A549 (cell line): Measurements from ENCODE around the gene SNF8. TPM values are rescaled to one million over a fixed set of nuclear protein-coding genes. Genes with fewer than 3 reads are reported as not detected.

ENCODE experiments used
- ATAC-seq, 2 experiments: fragments of 200-7000 bp in 1 of 2; fragments of >200 bp in 1 of 2; cut with Nextera tagmentation in 1 of 2; cut with Tn5 transposase in 1 of 2; 3 replicates each; pipeline versions ENCODE4 v1.8.0 to v1.9.1; 2018 to 2020; ENCODE audit warnings: mild to moderate bottlenecking in 1 of 2, moderate library complexity in 1 of 2
- CTCF ChIA-PET: fragments of 300-600 bp; sonication (Branson Sonifier 250); formaldehyde crosslinking; extraction: SDS; loops from one replicate; lab custom pipeline; 2021; ENCODE audit warnings: antibody characterized with exemption, inconsistent platforms; lab: Yijun Ruan, JAX
- POLR2A ChIA-PET: fragments of 350-600 bp; formaldehyde crosslinking; extraction: SDS; loops from one replicate; lab custom pipeline; 2021; ENCODE audit warnings: antibody characterized with exemption, inconsistent platforms; lab: Yijun Ruan, JAX
- DNase-seq, 2 experiments: peaks; one replicate each; pipeline versions ENCODE4 v3.0.0 to v3.0.0-alpha.2; 2011 to 2016; ENCODE audit warnings: low read depth in 1 of 2, low spot score in 1 of 2
- FAIRE-seq: peaks from 2 replicates; lab custom pipeline; 2011; peaks lifted over from hg19 to GRCh38; lab: Jason Lieb, UNC
- H3K27ac ChIP-seq, 2 experiments: fragments of >200 bp; sonication (Bioruptor Twin); formaldehyde crosslinking; 3 replicates each; pipeline ENCODE4 v1.5.1; 2016 to 2017
- H3K4me1 ChIP-seq: fragments of >200 bp; sonication (Bioruptor Twin); formaldehyde crosslinking; 3 replicates; pipeline ENCODE4 v1.6.1; 2016
- H3K4me2 ChIP-seq: fragments of >200 bp; sonication (Bioruptor Twin); formaldehyde crosslinking; 3 replicates; pipeline ENCODE4 v1.6.1; 2016
- H3K4me3 ChIP-seq: fragments of >200 bp; sonication (Bioruptor Twin); formaldehyde crosslinking; 3 replicates; pipeline ENCODE4 v1.5.1; 2016
- H3K9me3 ChIP-seq: fragments of >200 bp; sonication (Bioruptor Twin); formaldehyde crosslinking; 3 replicates; pipeline ENCODE4 v1.6.1; 2016
- CHD2 ChIP-seq: fragments of 150-350 bp; IDR thresholded peaks from 2 replicates; pipeline ENCODE4 v1.6.1; 2014; ENCODE audit warnings: low read length; ENCODE audit not compliant: partially characterized antibody
- EP300 ChIP-seq, 2 experiments: fragments of >200 bp; sonication (Bioruptor Twin); formaldehyde crosslinking; IDR thresholded peaks; 2 replicates in 1 of 2; 3 replicates in 1 of 2; pipeline ENCODE4 v1.6.1; 2016 to 2017
- ESRRA ChIP-seq: fragments of 150-350 bp; IDR thresholded peaks from 2 replicates; pipeline ENCODE4 v1.6.1; 2014; ENCODE audit warnings: mild to moderate bottlenecking, low read length, borderline replicate concordance
- FOSL2 ChIP-seq, 2 experiments: fragments of 450-650 bp in 1 of 2; fragments of >200 bp in 1 of 2; sonication (Bioruptor Twin) in 1 of 2; formaldehyde crosslinking; IDR thresholded peaks; 2 replicates each; pipeline versions ENCODE4 v1.5.0 to v1.6.1; 2016 to 2020; ENCODE audit warnings: mild to moderate bottlenecking in 1 of 2, moderate library complexity in 1 of 2
- HEYL ChIP-seq: fragments of 250-450 bp; sonication (Bioruptor Pico); IDR thresholded peaks from 2 replicates; pipeline ENCODE4 v1.8.0; 2021; ENCODE audit warnings: mild to moderate bottlenecking, moderate library complexity
- JUN ChIP-seq, 2 experiments: fragments of >200 bp; sonication (Bioruptor Twin); formaldehyde crosslinking; IDR thresholded peaks; 2 replicates in 1 of 2; 3 replicates in 1 of 2; pipeline ENCODE4 v1.6.1; 2016 to 2017
- MAFK ChIP-seq: fragments of 450-650 bp; IDR thresholded peaks from 2 replicates; pipeline ENCODE4 v1.6.1; 2014; ENCODE audit not compliant: partially characterized antibody
- NPAS2 ChIP-seq: fragments of 250-450 bp; sonication (Bioruptor Pico); IDR thresholded peaks from 2 replicates; pipeline ENCODE4 v1.8.0; 2022; ENCODE audit warnings: mild to moderate bottlenecking, moderate library complexity, borderline replicate concordance
- NR3C1 ChIP-seq: fragments of >200 bp; sonication (Bioruptor Twin); formaldehyde crosslinking; IDR thresholded peaks from 3 replicates; pipeline ENCODE4 v1.6.1; 2017
- RAD21 ChIP-seq, 2 experiments: fragments of >200 bp in 1 of 2; sonication (Bioruptor Twin) in 1 of 2; formaldehyde crosslinking in 1 of 2; IDR thresholded peaks in 1 of 2; conservative IDR thresholded peaks in 1 of 2; 2 replicates in 1 of 2; 3 replicates in 1 of 2; pipeline ENCODE4 v1.6.1; 2012 to 2018; ENCODE audit warnings: inconsistent platforms in 1 of 2
- RFX5 ChIP-seq: fragments of 450-650 bp; IDR thresholded peaks from 2 replicates; pipeline ENCODE4 v1.7.1; 2014; ENCODE audit warnings: antibody characterized with exemption, mild to moderate bottlenecking, moderate library complexity
- SMC3 ChIP-seq: fragments of >200 bp; sonication (Bioruptor Twin); formaldehyde crosslinking; IDR thresholded peaks from 3 replicates; pipeline ENCODE4 v1.6.1; 2018; ENCODE audit warnings: inconsistent platforms
- ZNF302 ChIP-seq: fragments of 250-450 bp; sonication (Bioruptor Pico); IDR thresholded peaks from 2 replicates; pipeline ENCODE4 v1.9.0; 2021; ENCODE audit warnings: inconsistent platforms, mild to moderate bottlenecking, moderate library complexity
- WGBS: methylation state at CpG from one replicate; pipeline ENCODE4 v1.1.6; 2017; ENCODE audit errors: missing lambda C conversion rate; 5-methylcytosine and 5-hydroxymethylcytosine counted together
- polyA plus RNA-seq, 4 experiments: library from polyadenylated mRNA; depleted of rRNA in 3 of 4; stranded (reverse); fragments of >200 nt; fragmentation: RNase III in 1 of 4; extraction: RNeasy Plus Mini Kit Qiagen cat#74134 plus additional on column Dnase treatment in 1 of 4; gene quantifications; 2 replicates in 3 of 4; 3 replicates in 1 of 4; pipeline ENCODE4 v1.2.3, GENCODE V29; 2011 to 2017
- TF ChIP-seq, protein P1 (sequence below): fragments of 200-600 bp; sonication (generic); IDR thresholded peaks from 2 replicates; pipeline ENCODE4 v1.6.1; 2016; ENCODE audit warnings: antibody characterized with exemption, mild to moderate bottlenecking, moderate library complexity
- TF ChIP-seq, protein P2 (sequence below): IDR thresholded peaks from 2 replicates; pipeline ENCODE4 v1.6.1; 2012; ENCODE audit warnings: low read depth, borderline replicate concordance
- TF ChIP-seq, protein P3 (sequence below): IDR thresholded peaks from 2 replicates; pipeline ENCODE4 v1.6.1; 2012
- TF ChIP-seq, protein P4 (sequence below): fragments of 250-450 bp; sonication (Bioruptor Pico); IDR thresholded peaks from 2 replicates; pipeline ENCODE4 v1.5.0; 2021; ENCODE audit warnings: mild to moderate bottlenecking, moderate library complexity, borderline replicate concordance

Gene SNF8
- polyA plus RNA-seq, 2 of the 4 experiments (the other 2 are of a cell fraction), result 209 to 320 TPM

DNA sequence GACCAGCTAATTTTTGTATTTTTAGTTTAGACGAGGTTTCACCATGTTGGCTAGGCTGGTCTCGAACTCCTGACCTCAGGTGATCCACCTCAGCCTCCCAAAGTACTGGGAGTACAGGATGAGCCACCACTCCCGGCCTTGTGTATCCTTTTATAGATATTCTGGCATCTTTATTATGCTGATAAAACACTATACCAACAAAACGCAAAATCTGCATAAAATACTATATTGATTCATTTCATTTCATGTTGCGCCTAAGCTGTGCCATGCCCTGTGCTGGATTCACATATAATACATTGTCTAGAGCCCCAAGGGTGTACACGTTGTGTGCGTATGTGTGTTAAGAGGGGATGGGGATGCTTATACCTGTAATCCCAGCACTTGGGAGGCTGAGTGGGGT, 40.2 kb downstream of the SNF8 start:
- POLR2A ChIA-PET, result interaction anchor here (0.6 kb wide), 1 partner anchor 815 kb away, joined by 3 read pairs; no protein-coding TSS in a partner anchor
- FAIRE-seq (no peak), DNase-seq (no peak), ATAC-seq (no peak)
- no peak overlapping the region for H3K4me2 ChIP-seq
- CTCF ChIA-PET, result interaction anchor here (0.8 to 5.0 kb wide), 6 partner anchors 10 to 128 kb away, joined by 3 to 32 read pairs (median 4); partner anchors contain the start of genes ATP5MC1 and IGF2BP1
- H3K4me3 ChIP-seq, result no peak overlapping the region
- WGBS, result 88% methylated on average over 7 of the region's 7 CpGs
- H3K9me3 ChIP-seq, result no peaks in the 10 kb centered on the region
- peaks cover 19% of the 10 kb centered on the region; the same call in 2 of the 3 replicates for H3K4me1 ChIP-seq
- no peak for TF ChIP-seq NR3C1
- no peak for TF ChIP-seq ZNF302 (CRISPR knock-in tag)
- no peak for TF ChIP-seq EP300 (IDR thresholded peaks at IDR 0.05)
- TF ChIP-seq MAFK, result peak; percentile 52
- no peak overlapping the region for H3K27ac ChIP-seq

DNA sequence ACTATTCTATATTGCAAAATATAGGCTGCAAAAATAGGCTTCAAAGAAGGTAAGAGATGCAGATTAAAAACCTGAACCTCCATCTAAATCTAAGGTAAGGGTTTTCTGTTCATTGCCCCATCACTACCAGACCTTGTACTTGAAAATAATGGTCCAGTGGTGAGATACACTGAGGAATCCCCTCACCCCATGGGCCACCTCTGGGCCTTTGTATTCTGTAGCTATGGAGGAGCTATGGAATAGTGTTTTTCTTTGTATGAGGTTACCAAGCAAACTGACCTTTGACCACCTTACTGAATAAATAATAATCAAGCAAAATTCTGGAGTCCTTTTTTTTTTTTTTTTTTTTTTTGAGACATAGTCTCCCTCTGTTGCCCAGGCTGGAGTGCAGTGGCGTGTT, 41.2 kb downstream of the SNF8 start:
- Histone ChIP-seq H3K4me1 (peaks cover 19% of the 10 kb centered on the region), H3K4me2 (peak overlapping the region; percentile 13; the same call in 1 of the 3 replicates), H3K27ac (no peak overlapping the region), H3K4me3 (no peak overlapping the region), H3K9me3 (no peaks in the 10 kb centered on the region)
- ChIA-PET CTCF (interaction anchor here (0.7 to 5.0 kb wide), 10 partner anchors 11 to 232 kb away, joined by 3 to 32 read pairs (median 6); partner anchors contain the start of genes ATP5MC1 and PRAC2), POLR2A (no interaction called here)
- FAIRE-seq (no peak), DNase-seq (no peak), ATAC-seq (no peak)
- WGBS, result 100% methylated on average over 1 of the region's 1 CpG
- TF ChIP-seq JUN (IDR thresholded peaks at IDR 0.05) (no peak), RFX5 (no peak), MAFK (no peak), FOSL2 (IDR thresholded peaks at IDR 0.05) (no peak), FOSL2 (CRISPR knock-in tag; IDR thresholded peaks at IDR 0.05) (no peak), ESRRA (no peak), HEYL (no peak), NPAS2 (CRISPR knock-in tag) (no peak), CHD2 (no peak), SMC3 (no peak), RAD21 (conservative IDR thresholded peaks at IDR 0.05 in 1 of 2, IDR thresholded peaks at IDR 0.05 in 1 of 2) (no peak)
- TF ChIP-seq, protein P1, sequence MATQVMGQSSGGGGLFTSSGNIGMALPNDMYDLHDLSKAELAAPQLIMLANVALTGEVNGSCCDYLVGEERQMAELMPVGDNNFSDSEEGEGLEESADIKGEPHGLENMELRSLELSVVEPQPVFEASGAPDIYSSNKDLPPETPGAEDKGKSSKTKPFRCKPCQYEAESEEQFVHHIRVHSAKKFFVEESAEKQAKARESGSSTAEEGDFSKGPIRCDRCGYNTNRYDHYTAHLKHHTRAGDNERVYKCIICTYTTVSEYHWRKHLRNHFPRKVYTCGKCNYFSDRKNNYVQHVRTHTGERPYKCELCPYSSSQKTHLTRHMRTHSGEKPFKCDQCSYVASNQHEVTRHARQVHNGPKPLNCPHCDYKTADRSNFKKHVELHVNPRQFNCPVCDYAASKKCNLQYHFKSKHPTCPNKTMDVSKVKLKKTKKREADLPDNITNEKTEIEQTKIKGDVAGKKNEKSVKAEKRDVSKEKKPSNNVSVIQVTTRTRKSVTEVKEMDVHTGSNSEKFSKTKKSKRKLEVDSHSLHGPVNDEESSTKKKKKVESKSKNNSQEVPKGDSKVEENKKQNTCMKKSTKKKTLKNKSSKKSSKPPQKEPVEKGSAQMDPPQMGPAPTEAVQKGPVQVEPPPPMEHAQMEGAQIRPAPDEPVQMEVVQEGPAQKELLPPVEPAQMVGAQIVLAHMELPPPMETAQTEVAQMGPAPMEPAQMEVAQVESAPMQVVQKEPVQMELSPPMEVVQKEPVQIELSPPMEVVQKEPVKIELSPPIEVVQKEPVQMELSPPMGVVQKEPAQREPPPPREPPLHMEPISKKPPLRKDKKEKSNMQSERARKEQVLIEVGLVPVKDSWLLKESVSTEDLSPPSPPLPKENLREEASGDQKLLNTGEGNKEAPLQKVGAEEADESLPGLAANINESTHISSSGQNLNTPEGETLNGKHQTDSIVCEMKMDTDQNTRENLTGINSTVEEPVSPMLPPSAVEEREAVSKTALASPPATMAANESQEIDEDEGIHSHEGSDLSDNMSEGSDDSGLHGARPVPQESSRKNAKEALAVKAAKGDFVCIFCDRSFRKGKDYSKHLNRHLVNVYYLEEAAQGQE, result no peak
- TF ChIP-seq, protein P2, sequence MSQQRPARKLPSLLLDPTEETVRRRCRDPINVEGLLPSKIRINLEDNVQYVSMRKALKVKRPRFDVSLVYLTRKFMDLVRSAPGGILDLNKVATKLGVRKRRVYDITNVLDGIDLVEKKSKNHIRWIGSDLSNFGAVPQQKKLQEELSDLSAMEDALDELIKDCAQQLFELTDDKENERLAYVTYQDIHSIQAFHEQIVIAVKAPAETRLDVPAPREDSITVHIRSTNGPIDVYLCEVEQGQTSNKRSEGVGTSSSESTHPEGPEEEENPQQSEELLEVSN, result no peak
- TF ChIP-seq, protein P3, sequence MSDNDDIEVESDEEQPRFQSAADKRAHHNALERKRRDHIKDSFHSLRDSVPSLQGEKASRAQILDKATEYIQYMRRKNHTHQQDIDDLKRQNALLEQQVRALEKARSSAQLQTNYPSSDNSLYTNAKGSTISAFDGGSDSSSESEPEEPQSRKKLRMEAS, result no peak
- TF ChIP-seq, protein P4, sequence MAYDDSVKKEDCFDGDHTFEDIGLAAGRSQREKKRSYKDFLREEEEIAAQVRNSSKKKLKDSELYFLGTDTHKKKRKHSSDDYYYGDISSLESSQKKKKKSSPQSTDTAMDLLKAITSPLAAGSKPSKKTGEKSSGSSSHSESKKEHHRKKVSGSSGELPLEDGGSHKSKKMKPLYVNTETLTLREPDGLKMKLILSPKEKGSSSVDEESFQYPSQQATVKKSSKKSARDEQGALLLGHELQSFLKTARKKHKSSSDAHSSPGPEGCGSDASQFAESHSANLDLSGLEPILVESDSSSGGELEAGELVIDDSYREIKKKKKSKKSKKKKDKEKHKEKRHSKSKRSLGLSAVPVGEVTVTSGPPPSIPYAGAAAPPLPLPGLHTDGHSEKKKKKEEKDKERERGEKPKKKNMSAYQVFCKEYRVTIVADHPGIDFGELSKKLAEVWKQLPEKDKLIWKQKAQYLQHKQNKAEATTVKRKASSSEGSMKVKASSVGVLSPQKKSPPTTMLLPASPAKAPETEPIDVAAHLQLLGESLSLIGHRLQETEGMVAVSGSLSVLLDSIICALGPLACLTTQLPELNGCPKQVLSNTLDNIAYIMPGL (CRISPR knock-in tag), result no peak
